Measurements from ENCODE around the gene HCST.

The HCST gene

DNA sequence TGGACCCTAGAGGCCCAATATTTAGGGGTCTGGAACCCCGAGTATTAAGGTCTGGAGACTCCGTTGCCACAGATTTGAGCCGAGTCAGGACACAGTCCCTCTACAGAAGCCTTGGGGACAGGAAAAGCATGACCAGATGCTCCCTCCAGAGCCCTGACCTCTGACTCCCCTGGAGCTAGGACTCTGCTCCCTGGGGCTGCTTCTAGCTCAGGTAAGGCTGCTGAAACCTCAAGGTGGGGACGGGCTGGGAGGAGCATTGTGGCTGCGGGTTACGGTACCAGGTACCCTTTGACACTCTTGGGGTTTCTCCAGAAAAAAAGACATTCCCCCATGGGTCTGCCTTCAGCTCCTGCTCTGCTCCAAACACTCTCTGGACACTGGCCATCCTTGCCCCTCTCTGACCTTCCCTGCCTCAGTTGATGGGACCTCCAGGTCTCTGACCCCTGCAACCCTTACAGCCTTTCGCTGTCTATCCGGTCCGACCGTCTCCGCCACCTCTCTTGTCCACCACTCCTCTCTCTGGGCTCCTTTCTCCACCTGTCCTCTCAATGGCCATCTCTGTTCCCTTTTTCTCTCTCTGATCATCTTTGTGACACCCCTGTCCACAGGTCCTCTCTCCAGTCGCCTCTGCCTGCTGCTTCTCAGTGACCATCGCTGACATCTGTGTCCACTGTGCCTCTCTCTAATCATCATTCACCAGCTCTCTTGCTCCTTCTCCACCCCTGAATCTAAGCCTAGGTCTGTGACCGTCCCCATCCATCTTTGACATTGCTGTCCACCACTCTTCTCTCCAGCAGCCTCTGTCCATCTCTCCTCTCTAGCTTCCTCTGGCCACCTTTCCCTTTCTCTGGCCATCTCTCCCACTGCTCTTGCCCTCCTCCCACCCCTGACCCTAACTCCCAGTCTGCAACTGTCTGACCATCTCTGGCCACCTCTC lies 35.3 kb downstream of the HCST start:
- DNase-seq (ENCODE audit: low spot score) = no peak

GRCh38 chr19:35938282-35939224 lies 36.2 kb downstream of the HCST start:
- no peak for DNase-seq (ENCODE audit: low spot score)

GRCh38 chr19:35939307-35940077 lies 37.2 kb downstream of the HCST start:
- DNase-seq (ENCODE audit: low spot score) = no peak

- DNase-seq (ENCODE audit: low spot score) = no peak
Measured at GRCh38 chr19:35940078-35940775, 37.9 kb downstream of the HCST start.

- DNase-seq (ENCODE audit: low spot score) = no peak
Measured at GRCh38 chr19:35940839-35941238, 38.5 kb downstream of the HCST start.

DNA sequence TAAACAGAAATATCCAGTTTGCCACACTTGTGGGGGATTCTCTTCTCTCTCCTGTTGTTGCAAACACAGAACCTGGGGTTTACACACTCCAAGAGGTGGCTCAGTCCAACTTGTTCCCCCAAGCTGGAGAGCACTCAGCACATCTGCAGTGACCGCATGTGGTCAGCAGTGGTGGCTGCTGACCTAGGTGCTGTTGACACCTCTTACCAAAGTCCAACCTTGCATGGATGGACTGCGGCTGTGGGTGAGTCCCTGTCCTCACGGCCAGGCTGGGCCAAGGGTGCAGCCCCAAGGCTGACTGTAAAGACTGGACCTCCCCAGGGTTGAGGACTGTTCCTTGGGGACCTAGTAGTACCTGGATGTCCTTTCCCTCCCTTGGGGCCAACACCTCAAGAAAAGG lies 39.9 kb downstream of the HCST start:
- DNase-seq (ENCODE audit: low spot score) = no peak

DNA sequence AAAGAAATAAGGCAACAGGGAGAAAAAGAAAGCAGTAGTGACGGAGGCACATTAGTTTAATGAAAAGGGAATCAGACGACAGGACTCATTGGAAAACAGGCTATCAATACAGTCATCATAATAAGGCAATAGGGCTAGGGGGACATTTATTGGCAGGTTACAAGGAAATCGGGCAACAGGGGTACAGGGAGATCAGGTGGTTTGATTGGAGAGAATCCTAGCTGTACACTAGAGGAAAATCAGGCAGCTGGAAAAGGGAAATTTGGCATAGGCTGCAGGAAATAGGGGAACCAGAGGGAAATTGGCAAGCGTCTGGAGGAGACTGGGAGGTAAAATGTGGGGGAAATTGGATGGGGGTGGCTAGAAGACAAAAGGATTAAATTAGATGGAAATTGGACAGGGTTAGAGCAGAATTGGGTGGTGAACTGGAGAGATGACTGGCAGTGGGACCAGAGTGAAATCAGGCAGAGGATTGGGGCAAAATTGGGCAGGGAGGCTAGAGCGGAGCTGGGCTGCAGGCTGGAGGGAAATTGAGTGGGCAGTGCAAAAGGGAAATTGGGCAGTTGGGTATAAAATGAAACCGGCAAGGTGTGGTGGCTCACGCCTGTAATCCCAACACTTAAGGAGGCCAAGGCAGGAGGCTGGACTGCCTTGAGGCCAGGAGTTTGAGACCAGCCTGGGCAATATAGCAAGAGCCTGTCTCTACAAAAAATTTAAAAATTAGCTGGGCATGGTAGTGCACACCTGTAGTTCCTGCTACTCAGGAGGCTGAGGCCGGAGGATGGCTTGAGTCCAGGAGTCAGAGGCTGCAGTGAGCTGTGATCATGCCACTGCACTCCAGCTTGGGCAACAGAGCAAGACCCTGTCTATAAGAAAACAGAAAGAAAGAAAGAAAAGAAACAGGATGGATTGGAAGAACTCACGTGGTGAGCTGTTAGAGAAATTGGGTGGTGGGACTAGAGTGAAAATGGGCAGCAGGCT lies 41.3 kb downstream of the HCST start:
- DNase-seq (ENCODE audit: low spot score) = no peak

GRCh38 chr19:35944556-35944955 lies 42.2 kb downstream of the HCST start:
- no peak for DNase-seq (ENCODE audit: low spot score)

GRCh38 chr19:35945121-35945790 lies 42.9 kb downstream of the HCST start:
- no peak for DNase-seq (ENCODE audit: low spot score)

GRCh38 chr19:35946203-35946602 lies 43.9 kb downstream of the HCST start:
- DNase-seq (ENCODE audit: low spot score) = no peak

- no peak for DNase-seq (ENCODE audit: low spot score)
Measured at GRCh38 chr19:35949131-35949530, 46.8 kb downstream of the HCST start.

Data from AG08395 (cell line).